Measurements from ENCODE around the gene SPECC1.

SPECC1 gene

GRCh38 chr17:20063665-20064648, 54.8 kb downstream of the SPECC1 start:
- ChIA-PET CTCF (interaction anchor here (0.8 kb wide), 1 partner anchor 252 kb away, joined by 4 read pairs; no protein-coding TSS in a partner anchor), POLR2A (interaction anchor here (1.3 to 1.4 kb wide), 2 partner anchors 54 to 55 kb away, joined by 3 read pairs; partner anchors contain the start of gene SPECC1)
- DNase-seq (ENCODE audit: extremely low spot score): no peak
- TF ChIP-seq SUZ12 (IDR thresholded peaks at IDR 0.05) (no peak), SP1 (IDR thresholded peaks at IDR 0.05) (no peak), PKNOX1 (IDR thresholded peaks at IDR 0.05) (no peak), L3MBTL2 (conservative IDR thresholded peaks at IDR 0.05) (no peak), FOXM1 (IDR thresholded peaks at IDR 0.05; ENCODE audit: borderline replicate concordance) (no peak), LEF1 (IDR thresholded peaks at IDR 0.05; ENCODE audit: borderline replicate concordance) (no peak), ELF4 (IDR thresholded peaks at IDR 0.05) (no peak), ZNF384 (IDR thresholded peaks at IDR 0.05) (no peak), CTBP1 (IDR thresholded peaks at IDR 0.05; ENCODE audit: borderline replicate concordance) (no peak), BHLHE40 (IDR thresholded peaks at IDR 0.05; ENCODE audit: borderline replicate concordance) (no peak), HDGF (IDR thresholded peaks at IDR 0.05; ENCODE audit: borderline replicate concordance) (no peak), FOXK2 (IDR thresholded peaks at IDR 0.05) (no peak), TARDBP (IDR thresholded peaks at IDR 0.05) (no peak), FOXA1 (IDR thresholded peaks at IDR 0.05) (no peak), ARNT (IDR thresholded peaks at IDR 0.05) (no peak)

GRCh38 chr17:20066253-20066652, 57.1 kb downstream of the SPECC1 start:
- CTCF ChIA-PET: no interaction called here
- POLR2A ChIA-PET: no interaction called here
- no peak for DNase-seq (ENCODE audit: extremely low spot score)
- TF ChIP-seq ELF4 (IDR thresholded peaks at IDR 0.05): no peak

GRCh38 chr17:20067711-20068110, 58.6 kb downstream of the SPECC1 start:
- ChIA-PET CTCF (no interaction called here), POLR2A (no interaction called here)
- TF ChIP-seq FOXM1 (IDR thresholded peaks at IDR 0.05; ENCODE audit: borderline replicate concordance): no peak
- no peak for TF ChIP-seq L3MBTL2 (conservative IDR thresholded peaks at IDR 0.05)
- no peak for TF ChIP-seq HDGF (IDR thresholded peaks at IDR 0.05; ENCODE audit: borderline replicate concordance)
- no peak for TF ChIP-seq FOXK2 (IDR thresholded peaks at IDR 0.05)
- no peak for TF ChIP-seq LEF1 (IDR thresholded peaks at IDR 0.05; ENCODE audit: borderline replicate concordance)
- TF ChIP-seq CTBP1 (IDR thresholded peaks at IDR 0.05; ENCODE audit: borderline replicate concordance): no peak
- no peak for TF ChIP-seq SUZ12 (IDR thresholded peaks at IDR 0.05)
- no peak for TF ChIP-seq FOXA1 (IDR thresholded peaks at IDR 0.05)
- no peak for TF ChIP-seq BHLHE40 (IDR thresholded peaks at IDR 0.05; ENCODE audit: borderline replicate concordance)
- TF ChIP-seq NFRKB (IDR thresholded peaks at IDR 0.05): no peak
- no peak for TF ChIP-seq TARDBP (IDR thresholded peaks at IDR 0.05)
- TF ChIP-seq ELF4 (IDR thresholded peaks at IDR 0.05): no peak
- no peak for TF ChIP-seq ARNT (IDR thresholded peaks at IDR 0.05)
- TF ChIP-seq SP1 (IDR thresholded peaks at IDR 0.05): no peak
- no peak for DNase-seq (ENCODE audit: extremely low spot score)

GRCh38 chr17:20068445-20068844, 59.3 kb downstream of the SPECC1 start:
- CTCF ChIA-PET: no interaction called here
- TF ChIP-seq TARDBP (IDR thresholded peaks at IDR 0.05) (no peak), FOXM1 (IDR thresholded peaks at IDR 0.05; ENCODE audit: borderline replicate concordance) (no peak), FOXK2 (IDR thresholded peaks at IDR 0.05) (no peak), ARNT (IDR thresholded peaks at IDR 0.05) (no peak), CTBP1 (IDR thresholded peaks at IDR 0.05; ENCODE audit: borderline replicate concordance) (no peak), FOXA1 (IDR thresholded peaks at IDR 0.05) (no peak)
- DNase-seq (ENCODE audit: extremely low spot score): no peak
- POLR2A ChIA-PET: no interaction called here

- ChIA-PET CTCF (interaction anchor here (0.7 to 1.2 kb wide), 3 partner anchors 21 to 310 kb away, joined by 3 to 5 read pairs (median 3); no protein-coding TSS in a partner anchor), POLR2A (interaction anchor here (1.8 kb wide), 1 partner anchor 62 kb away, joined by 8 read pairs; the partner anchor contains the start of gene SPECC1)
- peak; percentile 65; the same call in 1 of the 2 replicates for TF ChIP-seq PKNOX1 (IDR thresholded peaks at IDR 0.05)
- TF ChIP-seq BHLHE40 (IDR thresholded peaks at IDR 0.05; ENCODE audit: borderline replicate concordance): no peak
- no peak for DNase-seq (ENCODE audit: extremely low spot score)
Observed at GRCh38 chr17:20071824-20072691, 62.9 kb downstream of the SPECC1 start.

- ChIA-PET CTCF (interaction anchor here (0.7 to 1.2 kb wide), 2 partner anchors 21 to 22 kb away, joined by 3 to 5 read pairs; no protein-coding TSS in a partner anchor), POLR2A (interaction anchor here (1.8 kb wide), 1 partner anchor 63 kb away, joined by 8 read pairs; the partner anchor contains the start of gene SPECC1)
- TF ChIP-seq HDGF (IDR thresholded peaks at IDR 0.05; ENCODE audit: borderline replicate concordance): no peak
- TF ChIP-seq NFRKB (IDR thresholded peaks at IDR 0.05): no peak
- TF ChIP-seq FOXM1 (IDR thresholded peaks at IDR 0.05; ENCODE audit: borderline replicate concordance): no peak
- TF ChIP-seq SP1 (IDR thresholded peaks at IDR 0.05): no peak
- no peak for TF ChIP-seq TARDBP (IDR thresholded peaks at IDR 0.05)
- DNase-seq (ENCODE audit: extremely low spot score): no peak
Observed at GRCh38 chr17:20072692-20072992, 63.5 kb downstream of the SPECC1 start.

Measured in HEK293T (cell line).